ENCODE data around the gene NEUROD6. TPM values are rescaled to one million over a fixed set of nuclear protein-coding genes. Genes with fewer than 3 reads are reported as not detected.

NEUROD6 gene
- total RNA-seq: not detected

DNA sequence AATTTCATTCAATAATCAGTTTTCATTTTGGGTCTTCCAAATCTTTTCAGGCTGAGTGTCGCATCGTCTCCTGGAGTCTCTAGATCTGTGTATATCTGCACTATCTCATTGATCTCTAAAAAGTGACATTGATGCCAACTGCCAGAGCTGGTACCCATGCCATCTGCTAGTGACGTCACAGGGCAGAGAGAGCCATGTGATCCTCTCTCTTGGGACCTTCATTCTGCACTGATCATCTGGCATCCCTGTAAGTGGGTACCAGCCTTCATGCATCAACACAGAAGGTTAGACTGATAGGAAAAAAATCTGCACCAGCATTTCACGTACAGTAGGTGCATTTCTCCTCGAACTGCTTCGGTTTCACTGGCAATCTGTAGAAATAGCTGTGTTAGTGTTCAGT lies at the start of gene NEUROD6:
Gene NEUROD6, minus strand, starts transcription at position 124 of the 400 bp plus-strand sequence. CDS start 1,458 bp downstream, outside the sequence.

Small RNA genes lying within 50 kb of the gene (small RNA-seq; reads per million reads assigned to genes)
- gene AC006380.1 (ENCODE audit: low replicate concordance): not detected

Other genes with a start within 250 kb of the NEUROD6 start
- not detected for gene ITPRID1, start 173.4 kb upstream of the NEUROD6 start, total RNA-seq